T-cell (primary cell): ENCODE results near the gene SPATS2L. TPM values are rescaled to one million over a fixed set of nuclear protein-coding genes. Genes with fewer than 3 reads are reported as not detected.
"Not testable (repeated sequence)": the region's sequence is repeated elsewhere in the genome, so short reads cannot be mapped to it uniquely, and the experiment has no call there.

Experiments used
- ATAC-seq, 4 experiments: fragments of 200-7000 bp in 3 of 4; fragments of 150-1000 bp in 1 of 4; cut with Tn5 transposase; replicated peaks in 1 of 4; 1 replicate in 3 of 4; 2 replicates in 1 of 4; pipeline ENCODE4 v1.10.0; 2021; ENCODE audit warnings: moderate library complexity in 3 of 4, mild to moderate bottlenecking in 2 of 4, moderate number of reproducible peaks in 1 of 4
- CTCF ChIA-PET, 2 donors: fragments of 300-600 bp; sonication (Branson Sonifier 250); formaldehyde crosslinking; loops; one replicate each; lab custom pipeline; 2022; ENCODE audit warnings: antibody characterized with exemption in 2 of 2; lab: Charles Lee
- POLR2A ChIA-PET, 2 donors: fragments of 300-600 bp; sonication (Branson Sonifier 250); formaldehyde crosslinking; loops; one replicate each; lab custom pipeline; 2022; ENCODE audit warnings: antibody characterized with exemption in 2 of 2; lab: Charles Lee
- DNase-seq, 35 experiments: peaks; one replicate each; pipeline versions ENCODE4 v3.0.0 to v3.0.0-alpha.2; 2013 to 2023
- H3K27ac ChIP-seq: one replicate; pipeline ENCODE4 v1.5.1; 2013; ENCODE audit warnings: low read length
- H3K27me3 ChIP-seq, 2 experiments: replicated peaks in 1 of 2; 1 replicate in 1 of 2; 2 replicates in 1 of 2; pipeline versions ENCODE4 v1.6.1 to v1.7.0; 2013; ENCODE audit warnings: low read length in 1 of 2, mixed read lengths in 1 of 2; ENCODE audit not compliant: control insufficient read depth in 2 of 2, insufficient read depth in 2 of 2; ENCODE audit errors: extremely low read depth in 1 of 2
- H3K36me3 ChIP-seq, 2 donors: 1 replicate in 1 of 2; 2 replicates in 1 of 2; pipeline versions ENCODE4 v1.6.1 to v1.7.0; 2013; ENCODE audit warnings: low read length in 1 of 2; ENCODE audit not compliant: control insufficient read depth in 2 of 2, insufficient read depth in 1 of 2; ENCODE audit errors: extremely low read depth in 1 of 2
- H3K4me1 ChIP-seq, 2 experiments: 1 replicate in 1 of 2; 2 replicates in 1 of 2; pipeline versions ENCODE4 v1.6.1 to v1.7.0; 2013; ENCODE audit warnings: low read length in 2 of 2, mixed read lengths in 1 of 2; ENCODE audit not compliant: insufficient read depth in 2 of 2, control insufficient read depth in 1 of 2; ENCODE audit errors: extremely low read depth in 1 of 2
- H3K4me3 ChIP-seq, 2 donors: 1 replicate in 1 of 2; 2 replicates in 1 of 2; pipeline versions ENCODE4 v1.5.1 to v1.7.0; 2013; ENCODE audit warnings: mild to moderate bottlenecking in 2 of 2, low read length in 1 of 2, moderate library complexity in 1 of 2; ENCODE audit not compliant: control insufficient read depth in 1 of 2; ENCODE audit errors: extremely low read depth in 1 of 2
- H3K9me3 ChIP-seq: 2 replicates; pipeline ENCODE4 v1.7.0; 2013
- H3K27ac Mint-ChIP-seq, 2 donors: one replicate each; pipeline ENCODE4 v1.8.0; 2020 to 2021; ENCODE audit warnings: mild to moderate bottlenecking in 2 of 2, mixed read lengths in 2 of 2
- H3K27me3 Mint-ChIP-seq, 2 donors: one replicate each; pipeline ENCODE4 v1.8.0; 2021 to 2022; ENCODE audit warnings: mixed read lengths in 2 of 2
- H3K36me3 Mint-ChIP-seq: one replicate; pipeline ENCODE4 v1.8.0; 2021; ENCODE audit warnings: mixed read lengths
- H3K4me1 Mint-ChIP-seq, 3 donors: one replicate each; pipeline ENCODE4 v1.8.0; 2020 to 2022; ENCODE audit warnings: mixed read lengths in 3 of 3, mild to moderate bottlenecking in 1 of 3
- H3K4me3 Mint-ChIP-seq, 3 donors: one replicate each; pipeline ENCODE4 v1.8.0; 2020 to 2022; ENCODE audit warnings: mild to moderate bottlenecking in 3 of 3, mixed read lengths in 3 of 3, moderate library complexity in 3 of 3
- H3K9me3 Mint-ChIP-seq, 3 donors: one replicate each; pipeline ENCODE4 v1.8.0; 2020 to 2022; ENCODE audit warnings: mixed read lengths in 3 of 3
- WGBS: methylation state at CpG from one replicate; pipeline ENCODE4 v1.1.5; 2013; ENCODE audit warnings: missing lambda C conversion rate; ENCODE audit not compliant: insufficient coverage; 5-methylcytosine and 5-hydroxymethylcytosine counted together
- total RNA-seq, 35 experiments: library from RNA in 6 of 35; stranded (reverse) in 6 of 35; fragments of 120-200 nt in 1 of 35; gene quantifications; one replicate each; pipeline versions ENCODE4 v1.2.1 to v1.2.4 and lab custom pipeline; 2013 to 2026

SPATS2L gene
- total RNA-seq, 5 donors from 2014 or later (not counting 1 experiment from before 2014, with no cell fraction given): 5.4 to 9.3 (median 5.9) TPM

GRCh38 chr2:200341376-200341775 lies 34.9 kb downstream of the SPATS2L start:
- H3K27ac Mint-ChIP-seq: no peak overlapping the region
- H3K36me3 ChIP-seq: no peaks in the 10 kb centered on the region

GRCh38 chr2:200342235-200342634 lies 35.7 kb downstream of the SPATS2L start:
- Histone ChIP-seq H3K36me3 (no peaks in the 10 kb centered on the region), H3K27ac (no peak overlapping the region), H3K4me1 (no peaks in the 10 kb centered on the region), H3K4me3 (no peak overlapping the region), H3K27me3 (no peaks in the 10 kb centered on the region), H3K9me3 (no peaks in the 10 kb centered on the region)
- H3K27ac Mint-ChIP-seq: no peak overlapping the region
- ChIA-PET CTCF (interaction anchor here in 1 of 2 donors (0.5 kb wide), 1 partner anchor 12 kb away, joined by 3 read pairs; no protein-coding TSS in a partner anchor), POLR2A (interaction anchor here in 1 of 2 donors (0.6 kb wide), 1 partner anchor 13 kb away, joined by 3 read pairs; no protein-coding TSS in a partner anchor)
- WGBS: no CpG with 5 or more reads among the region's 2 CpGs
- H3K9me3 Mint-ChIP-seq: peaks cover 0 to 3% (median 0%) of the 10 kb centered on the region in 3 donors
- no peaks in the 10 kb centered on the region for H3K27me3 Mint-ChIP-seq
- DNase-seq (no peak), ATAC-seq (no peak)
- H3K36me3 Mint-ChIP-seq: no peaks in the 10 kb centered on the region
- H3K4me3 Mint-ChIP-seq: no peak overlapping the region
- H3K4me1 Mint-ChIP-seq: no peaks in the 10 kb centered on the region

More at GRCh38 chr2:200341376-200341775, 34.9 kb downstream of the SPATS2L start:
- Mint-ChIP-seq H3K36me3 (no peaks in the 10 kb centered on the region), H3K4me1 (no peaks in the 10 kb centered on the region), H3K4me3 (no peak overlapping the region), H3K27me3 (no peaks in the 10 kb centered on the region), H3K9me3 (peaks cover 0 to 3% (median 0%) of the 10 kb centered on the region in 3 donors)
- no peak overlapping the region for H3K4me3 ChIP-seq
- WGBS: no CpG with 5 or more reads among the region's 1 CpG
- ATAC-seq (no peak), DNase-seq (no peak)
- no peak overlapping the region for H3K27ac ChIP-seq
- CTCF ChIA-PET: no interaction called here
- H3K9me3 ChIP-seq: no peaks in the 10 kb centered on the region
- no peaks in the 10 kb centered on the region for H3K27me3 ChIP-seq
- POLR2A ChIA-PET: no interaction called here
- no peaks in the 10 kb centered on the region for H3K4me1 ChIP-seq

- DNase-seq: no peak
- Mint-ChIP-seq H3K36me3 (no peaks in the 10 kb centered on the region), H3K27ac (no peak overlapping the region), H3K4me3 (no peak overlapping the region), H3K9me3 (peaks cover 0 to 3% (median 0%) of the 10 kb centered on the region in 3 donors), H3K27me3 (no peaks in the 10 kb centered on the region), H3K4me1 (no peaks in the 10 kb centered on the region)
- H3K4me1 ChIP-seq: no peaks in the 10 kb centered on the region
- H3K27me3 ChIP-seq: no peaks in the 10 kb centered on the region
- no peaks in the 10 kb centered on the region for H3K9me3 ChIP-seq
- H3K27ac ChIP-seq: no peak overlapping the region
- ChIA-PET CTCF (no interaction called here), POLR2A (interaction anchor here (0.6 to 0.7 kb wide), 2 partner anchors 14 to 45 kb away, joined by 3 read pairs; no protein-coding TSS in a partner anchor)
- WGBS: no CpG with 5 or more reads among the region's 1 CpG
- H3K36me3 ChIP-seq: no peaks in the 10 kb centered on the region
- no peak for ATAC-seq
- no peak overlapping the region for H3K4me3 ChIP-seq
Measured at GRCh38 chr2:200342654-200343053, 36.2 kb downstream of the SPATS2L start.

DNA sequence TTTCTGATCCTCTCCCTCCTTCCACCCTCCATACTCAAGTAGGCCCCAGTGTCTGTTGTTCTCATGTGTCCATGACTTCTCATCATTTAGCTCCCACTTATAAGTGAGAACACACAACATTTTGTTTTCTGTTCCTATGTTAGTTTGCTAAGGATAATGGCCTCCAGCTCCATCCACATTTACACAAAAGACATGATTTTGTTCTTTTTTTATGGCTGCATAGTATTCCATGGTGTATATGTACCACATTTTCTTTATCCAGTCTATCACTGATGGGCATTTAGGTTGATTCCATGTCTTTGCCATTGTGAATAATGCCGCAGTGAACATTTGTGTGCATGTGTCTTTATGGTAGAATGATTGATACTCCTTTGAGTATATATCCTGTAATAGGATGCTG lies 37.7 kb downstream of the SPATS2L start:
- H3K4me3 ChIP-seq, CTCF ChIA-PET, H3K36me3 Mint-ChIP-seq, H3K27me3 Mint-ChIP-seq, DNase-seq, POLR2A ChIA-PET, H3K36me3 ChIP-seq, H3K9me3 ChIP-seq, H3K4me1 ChIP-seq, H3K4me3 Mint-ChIP-seq, H3K27ac Mint-ChIP-seq, H3K9me3 Mint-ChIP-seq, H3K27ac ChIP-seq, H3K27me3 ChIP-seq, H3K4me1 Mint-ChIP-seq, ATAC-seq: not testable (repeated sequence)
- WGBS: 86% methylated on average over 1 of the region's 1 CpG

DNA sequence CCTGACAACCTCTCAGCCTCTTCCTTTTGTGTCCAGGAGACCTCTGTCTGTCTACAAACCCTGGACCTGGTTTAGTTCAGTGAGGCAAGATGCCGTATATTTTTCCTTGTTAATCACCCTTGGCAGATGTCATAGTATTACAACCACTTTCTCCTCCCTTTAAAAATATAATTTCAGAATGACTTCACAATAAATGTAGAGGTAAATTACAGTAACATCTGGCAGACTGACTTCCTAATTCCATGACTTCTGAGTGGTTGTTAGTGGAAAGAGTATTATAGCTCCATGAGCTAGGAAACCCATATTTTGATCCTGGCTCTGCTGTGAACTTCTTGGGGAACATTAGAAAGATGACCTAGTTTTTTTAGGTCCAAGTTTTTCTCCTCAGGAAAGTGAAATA lies 39.5 kb downstream of the SPATS2L start:
- WGBS: no CpG with 5 or more reads among the region's 1 CpG
- Histone ChIP-seq H3K9me3 (no peaks in the 10 kb centered on the region), H3K4me3 (no peak overlapping the region), H3K27ac (no peak overlapping the region), H3K27me3 (no peaks in the 10 kb centered on the region), H3K36me3 (no peaks in the 10 kb centered on the region), H3K4me1 (no peaks in the 10 kb centered on the region)
- ATAC-seq (no peak), DNase-seq (no peak)
- H3K27me3 Mint-ChIP-seq: no peaks in the 10 kb centered on the region
- POLR2A ChIA-PET: no interaction called here
- H3K36me3 Mint-ChIP-seq: no peaks in the 10 kb centered on the region
- CTCF ChIA-PET: interaction anchor here in 1 of 2 donors (0.6 to 0.7 kb wide), 2 partner anchors 27 to 136 kb away, joined by 3 read pairs; no protein-coding TSS in a partner anchor
- H3K4me3 Mint-ChIP-seq: no peak overlapping the region
- no peaks in the 10 kb centered on the region for H3K4me1 Mint-ChIP-seq
- H3K9me3 Mint-ChIP-seq: peaks cover 0 to 3% (median 0%) of the 10 kb centered on the region in 3 donors
- no peak overlapping the region for H3K27ac Mint-ChIP-seq

DNA sequence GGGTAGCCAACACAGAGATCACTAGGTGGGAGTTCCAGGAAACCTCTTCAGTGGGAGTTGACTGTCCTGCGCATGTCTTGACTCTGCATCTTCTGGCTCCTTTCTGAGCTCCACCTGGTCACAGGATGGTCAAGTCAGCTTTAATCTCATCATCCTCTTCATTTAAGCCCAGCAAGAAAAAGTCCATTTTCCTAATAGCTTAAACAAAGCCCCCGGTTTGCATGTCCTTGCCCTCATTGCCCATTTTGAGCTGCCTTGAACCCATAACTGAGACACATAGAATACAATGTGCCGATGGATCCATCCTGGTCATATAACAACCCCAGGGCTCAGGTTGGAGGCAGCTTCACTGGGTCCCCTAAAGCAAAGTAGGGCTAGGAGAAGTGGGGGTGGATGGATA lies 40.8 kb downstream of the SPATS2L start:
- H3K36me3 Mint-ChIP-seq: no peaks in the 10 kb centered on the region
- Histone ChIP-seq H3K9me3 (no peaks in the 10 kb centered on the region), H3K4me3 (no peak overlapping the region), H3K36me3 (no peaks in the 10 kb centered on the region), H3K27me3 (no peaks in the 10 kb centered on the region), H3K27ac (no peak overlapping the region), H3K4me1 (no peaks in the 10 kb centered on the region)
- POLR2A ChIA-PET: no interaction called here
- DNase-seq (no peak), ATAC-seq (no peak)
- no peak overlapping the region for H3K4me3 Mint-ChIP-seq
- CTCF ChIA-PET: no interaction called here
- H3K27me3 Mint-ChIP-seq: no peaks in the 10 kb centered on the region
- WGBS: 100% methylated on average over 1 of the region's 3 CpGs
- H3K4me1 Mint-ChIP-seq: no peaks in the 10 kb centered on the region
- H3K27ac Mint-ChIP-seq: no peak overlapping the region
- peaks cover 0 to 3% (median 0%) of the 10 kb centered on the region in 3 donors for H3K9me3 Mint-ChIP-seq
